Stimulated activated CD4-positive, alpha-beta T cell treated with anti-CD3 and anti-CD28 coated beads, Interleukin-4, amount 100 ng/mL, for 48 hours (primary cell): ENCODE measurements around the gene NPHP4.

Experiments
- DNase-seq, 2 donors: peaks; one replicate each; pipeline ENCODE4 v3.0.0-alpha.2; 2020; ENCODE audit warnings: low read depth in 2 of 2

NPHP4 gene

GRCh38 chr1:5891736-5892135, 100.5 kb downstream of the NPHP4 start:
- DNase-seq = no peak

- no peak for DNase-seq
Observed at GRCh38 chr1:5891137-5891536, 101.1 kb downstream of the NPHP4 start.

GRCh38 chr1:5890346-5891106, 101.7 kb downstream of the NPHP4 start:
- no peak for DNase-seq

- no peak for DNase-seq
Observed at GRCh38 chr1:5889901-5890300, 102.3 kb downstream of the NPHP4 start.

GRCh38 chr1:5889462-5889861, 102.8 kb downstream of the NPHP4 start:
- DNase-seq = no peak

GRCh38 chr1:5888606-5889211, 103.5 kb downstream of the NPHP4 start:
- DNase-seq = no peak

GRCh38 chr1:5887971-5888361, 104.3 kb downstream of the NPHP4 start:
- no peak for DNase-seq

- DNase-seq = no peak
Observed at GRCh38 chr1:5887349-5887970, 104.8 kb downstream of the NPHP4 start.

GRCh38 chr1:5886541-5887348, 105.5 kb downstream of the NPHP4 start:
- no peak for DNase-seq

- DNase-seq = no peak
Observed at GRCh38 chr1:5886140-5886483, 106.1 kb downstream of the NPHP4 start.

- no peak for DNase-seq
Observed at GRCh38 chr1:5885471-5886139, 106.6 kb downstream of the NPHP4 start.

GRCh38 chr1:5884110-5884509, 108.1 kb downstream of the NPHP4 start:
- DNase-seq = no peak

GRCh38 chr1:5883129-5884048, 108.8 kb downstream of the NPHP4 start:
- DNase-seq = no peak

- no peak for DNase-seq
Observed at GRCh38 chr1:5882367-5883128, 109.7 kb downstream of the NPHP4 start.

GRCh38 chr1:5881526-5882222, 110.6 kb downstream of the NPHP4 start:
- DNase-seq = no peak

- no peak for DNase-seq
Observed at GRCh38 chr1:5880630-5881405, 111.4 kb downstream of the NPHP4 start.

- DNase-seq = no peak
Observed at GRCh38 chr1:5879421-5879820, 112.8 kb downstream of the NPHP4 start.

- DNase-seq = no peak
Observed at GRCh38 chr1:5878971-5879370, 113.3 kb downstream of the NPHP4 start.
